WTC11 (cell line): ENCODE data around the gene LRMDA.

ENCODE experiments used
- ETV6 ChIP-seq: sonication (generic); formaldehyde crosslinking; IDR thresholded peaks from 2 replicates; pipeline ENCODE4 v1.8.1; 2022; ENCODE audit warnings: mild to moderate bottlenecking, missing genetic modification reagents
- FOXJ3 ChIP-seq: sonication (generic); formaldehyde crosslinking; IDR thresholded peaks from 2 replicates; pipeline ENCODE4 v1.9.0; 2021; ENCODE audit warnings: missing genetic modification reagents, mild to moderate bottlenecking, borderline replicate concordance
- NR1H2 ChIP-seq: sonication (generic); formaldehyde crosslinking; IDR thresholded peaks from 2 replicates; pipeline ENCODE4 v1.9.0; 2021; ENCODE audit warnings: mild to moderate bottlenecking, moderate library complexity, missing genetic modification reagents
- NR2C2 ChIP-seq: sonication (generic); formaldehyde crosslinking; IDR thresholded peaks from 2 replicates; pipeline ENCODE4 v1.8.0; 2022; ENCODE audit warnings: mild to moderate bottlenecking, missing genetic modification reagents
- SMAD3 ChIP-seq: sonication (generic); formaldehyde crosslinking; IDR thresholded peaks from 2 replicates; pipeline ENCODE4 v1.8.0; 2022; ENCODE audit warnings: missing genetic modification reagents, mild to moderate bottlenecking, borderline replicate concordance
- TF ChIP-seq, protein P1 (sequence below): fragments of 250-450 bp; sonication (Bioruptor Pico); IDR thresholded peaks from 2 replicates; pipeline ENCODE4 v1.9.0; 2021; ENCODE audit warnings: moderate library complexity, mild to moderate bottlenecking, inconsistent platforms, borderline replicate concordance
- TF ChIP-seq, protein P2 (sequence below): fragments of 200-600 bp; IDR thresholded peaks from 2 replicates; pipeline ENCODE4 v1.8.0; 2022; ENCODE audit warnings: antibody characterized with exemption
- TF ChIP-seq, protein P3 (sequence below): fragments of 250-450 bp; sonication (Bioruptor Pico); IDR thresholded peaks from 2 replicates; pipeline ENCODE4 v1.8.0; 2021; ENCODE audit warnings: mild to moderate bottlenecking
- TF ChIP-seq, protein P4 (sequence below): sonication (generic); formaldehyde crosslinking; IDR thresholded peaks from 2 replicates; pipeline ENCODE4 v1.8.1; 2023; ENCODE audit warnings: mild to moderate bottlenecking, missing genetic modification reagents, moderate library complexity

DNA sequence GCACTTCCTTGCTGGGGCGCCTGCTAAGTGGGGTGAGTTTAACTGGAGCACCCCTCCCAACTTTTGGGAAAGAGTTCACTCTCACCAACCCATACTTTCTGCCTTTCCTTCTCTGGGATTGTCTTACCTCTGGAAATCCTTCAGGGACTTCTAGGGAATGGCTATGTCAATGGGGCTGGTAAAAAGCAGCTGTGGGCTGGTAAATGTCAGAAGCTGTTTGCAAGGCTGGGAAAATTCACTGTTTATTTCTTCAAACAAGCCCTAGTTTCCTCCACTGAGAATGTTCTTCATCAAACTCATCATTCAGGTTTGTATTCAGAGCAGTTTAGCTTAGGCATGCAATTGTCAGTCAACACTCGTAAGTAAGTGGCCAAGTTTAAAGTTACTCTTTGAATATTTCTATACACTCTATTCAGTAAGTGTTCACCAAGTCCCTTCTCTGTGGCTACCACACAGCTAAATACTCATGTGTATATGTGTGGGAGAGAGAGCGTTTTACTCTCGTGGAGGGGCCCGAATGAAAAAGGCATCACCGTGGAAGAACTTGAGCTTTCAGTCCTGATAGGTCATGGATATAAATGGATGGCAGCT lies 654.8 kb downstream of the LRMDA start:
- TF ChIP-seq FOXJ3 (CRISPR knock-in tag) (no peak), ETV6 (no peak), NR2C2 (no peak), SMAD3 (CRISPR knock-in tag) (no peak), NR1H2 (no peak)
- TF ChIP-seq, protein P1, sequence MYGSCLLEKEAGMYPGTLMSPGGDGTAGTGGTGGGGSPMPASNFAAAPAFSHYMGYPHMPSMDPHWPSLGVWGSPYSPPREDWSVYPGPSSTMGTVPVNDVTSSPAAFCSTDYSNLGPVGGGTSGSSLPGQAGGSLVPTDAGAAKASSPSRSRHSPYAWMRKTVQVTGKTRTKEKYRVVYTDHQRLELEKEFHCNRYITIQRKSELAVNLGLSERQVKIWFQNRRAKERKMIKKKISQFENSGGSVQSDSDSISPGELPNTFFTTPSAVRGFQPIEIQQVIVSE (CRISPR knock-in tag): no peak
- TF ChIP-seq, protein P2, sequence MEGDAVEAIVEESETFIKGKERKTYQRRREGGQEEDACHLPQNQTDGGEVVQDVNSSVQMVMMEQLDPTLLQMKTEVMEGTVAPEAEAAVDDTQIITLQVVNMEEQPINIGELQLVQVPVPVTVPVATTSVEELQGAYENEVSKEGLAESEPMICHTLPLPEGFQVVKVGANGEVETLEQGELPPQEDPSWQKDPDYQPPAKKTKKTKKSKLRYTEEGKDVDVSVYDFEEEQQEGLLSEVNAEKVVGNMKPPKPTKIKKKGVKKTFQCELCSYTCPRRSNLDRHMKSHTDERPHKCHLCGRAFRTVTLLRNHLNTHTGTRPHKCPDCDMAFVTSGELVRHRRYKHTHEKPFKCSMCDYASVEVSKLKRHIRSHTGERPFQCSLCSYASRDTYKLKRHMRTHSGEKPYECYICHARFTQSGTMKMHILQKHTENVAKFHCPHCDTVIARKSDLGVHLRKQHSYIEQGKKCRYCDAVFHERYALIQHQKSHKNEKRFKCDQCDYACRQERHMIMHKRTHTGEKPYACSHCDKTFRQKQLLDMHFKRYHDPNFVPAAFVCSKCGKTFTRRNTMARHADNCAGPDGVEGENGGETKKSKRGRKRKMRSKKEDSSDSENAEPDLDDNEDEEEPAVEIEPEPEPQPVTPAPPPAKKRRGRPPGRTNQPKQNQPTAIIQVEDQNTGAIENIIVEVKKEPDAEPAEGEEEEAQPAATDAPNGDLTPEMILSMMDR: no peak
- TF ChIP-seq, protein P3, sequence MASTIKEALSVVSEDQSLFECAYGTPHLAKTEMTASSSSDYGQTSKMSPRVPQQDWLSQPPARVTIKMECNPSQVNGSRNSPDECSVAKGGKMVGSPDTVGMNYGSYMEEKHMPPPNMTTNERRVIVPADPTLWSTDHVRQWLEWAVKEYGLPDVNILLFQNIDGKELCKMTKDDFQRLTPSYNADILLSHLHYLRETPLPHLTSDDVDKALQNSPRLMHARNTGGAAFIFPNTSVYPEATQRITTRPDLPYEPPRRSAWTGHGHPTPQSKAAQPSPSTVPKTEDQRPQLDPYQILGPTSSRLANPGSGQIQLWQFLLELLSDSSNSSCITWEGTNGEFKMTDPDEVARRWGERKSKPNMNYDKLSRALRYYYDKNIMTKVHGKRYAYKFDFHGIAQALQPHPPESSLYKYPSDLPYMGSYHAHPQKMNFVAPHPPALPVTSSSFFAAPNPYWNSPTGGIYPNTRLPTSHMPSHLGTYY: no peak
- TF ChIP-seq, protein P4, sequence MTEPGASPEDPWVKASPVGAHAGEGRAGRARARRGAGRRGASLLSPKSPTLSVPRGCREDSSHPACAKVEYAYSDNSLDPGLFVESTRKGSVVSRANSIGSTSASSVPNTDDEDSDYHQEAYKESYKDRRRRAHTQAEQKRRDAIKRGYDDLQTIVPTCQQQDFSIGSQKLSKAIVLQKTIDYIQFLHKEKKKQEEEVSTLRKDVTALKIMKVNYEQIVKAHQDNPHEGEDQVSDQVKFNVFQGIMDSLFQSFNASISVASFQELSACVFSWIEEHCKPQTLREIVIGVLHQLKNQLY (CRISPR knock-in tag): no peak
